Umbilical cord (tissue), 2 donors: ENCODE measurements around the gene SLC22A14. TPM values are rescaled to one million over a fixed set of nuclear protein-coding genes. Genes with fewer than 3 reads are reported as not detected.
"Not testable (repeated sequence)": the region's sequence is repeated elsewhere in the genome, so short reads cannot be mapped to it uniquely, and the experiment has no call there.

ENCODE experiments used
- DNase-seq: peaks from one replicate; pipeline ENCODE4 v3.0.0-alpha.2; 2015; ENCODE audit warnings: low spot score
- total RNA-seq: library from RNA; depleted of rRNA; stranded (reverse); fragments of >200 nt; gene quantifications from one replicate; pipeline ENCODE4 v1.2.3, GENCODE V29; 2014; ENCODE audit warnings: low replicate concordance; ENCODE audit not compliant: insufficient read depth

SLC22A14 gene
- total RNA-seq, 1 donor from 2014 or later, result 0.96 TPM

- no peak for DNase-seq
Observed at GRCh38 chr3:38313695-38314094, 31.6 kb downstream of the SLC22A14 start.

- DNase-seq, result peak; percentile 5
Observed at GRCh38 chr3:38314112-38314763, 32.1 kb downstream of the SLC22A14 start.

- DNase-seq, result no peak
Observed at GRCh38 chr3:38314764-38315487, 32.8 kb downstream of the SLC22A14 start.

- DNase-seq, result no peak
Observed at GRCh38 chr3:38315488-38316230, 33.6 kb downstream of the SLC22A14 start.

- DNase-seq, result no peak
Observed at GRCh38 chr3:38316356-38317191, 34.5 kb downstream of the SLC22A14 start.

- DNase-seq, result no peak
Observed at GRCh38 chr3:38317192-38317759, 35.2 kb downstream of the SLC22A14 start.

- no peak for DNase-seq
Observed at GRCh38 chr3:38318766-38319671, 36.9 kb downstream of the SLC22A14 start.

GRCh38 chr3:38320638-38321037, 38.5 kb downstream of the SLC22A14 start:
- DNase-seq, result not testable (repeated sequence)

GRCh38 chr3:38323060-38323459, 41.0 kb downstream of the SLC22A14 start:
- no peak for DNase-seq

GRCh38 chr3:38325256-38325655, 43.2 kb downstream of the SLC22A14 start:
- DNase-seq, result no peak

- no peak for DNase-seq
Observed at GRCh38 chr3:38327335-38328009, 45.4 kb downstream of the SLC22A14 start.

GRCh38 chr3:38331257-38332022, 49.3 kb downstream of the SLC22A14 start:
- no peak for DNase-seq

- no peak for DNase-seq
Observed at GRCh38 chr3:38332201-38332600, 50.1 kb downstream of the SLC22A14 start.

- DNase-seq, result peak; percentile 11
Observed at GRCh38 chr3:38334142-38335055, 52.3 kb downstream of the SLC22A14 start.

- no peak for DNase-seq
Observed at GRCh38 chr3:38335263-38335662, 53.2 kb downstream of the SLC22A14 start.

GRCh38 chr3:38337703-38338102, 55.6 kb downstream of the SLC22A14 start:
- no peak for DNase-seq

- no peak for DNase-seq
Observed at GRCh38 chr3:38343797-38344594, 61.9 kb downstream of the SLC22A14 start.
